Mucosa of descending colon (tissue), 3 donors: ENCODE measurements around the gene SYTL2. TPM values are rescaled to one million over a fixed set of nuclear protein-coding genes. Genes with fewer than 3 reads are reported as not detected.

ENCODE experiments used
- ATAC-seq: fragments of 200-7000 bp; cut with Tn5 transposase; one replicate; pipeline ENCODE4 v1.9.1; 2020; ENCODE audit warnings: mild to moderate bottlenecking, moderate library complexity
- DNase-seq, 3 donors: peaks; one replicate each; pipeline ENCODE4 v3.0.0-alpha.2; 2020
- H3K36me3 ChIP-seq: fragments of 200-600 bp; one replicate; pipeline ENCODE4 v1.8.0; 2021; ENCODE audit warnings: low read depth, mild to moderate bottlenecking
- H3K4me1 ChIP-seq: fragments of 200-600 bp; one replicate; pipeline ENCODE4 v1.8.0; 2021; ENCODE audit warnings: low read depth, mild to moderate bottlenecking
- H3K4me3 ChIP-seq: fragments of 200-600 bp; one replicate; pipeline ENCODE4 v1.8.0; 2021; ENCODE audit warnings: mild to moderate bottlenecking
- H3K9me3 ChIP-seq: fragments of 200-600 bp; one replicate; pipeline ENCODE4 v1.8.0; 2021; ENCODE audit warnings: mild to moderate bottlenecking
- CTCF ChIP-seq: fragments of 200-600 bp; IDR thresholded peaks from one replicate; pipeline ENCODE4 v1.8.0; 2022; ENCODE audit warnings: antibody characterized with exemption, mild to moderate bottlenecking
- intact Hi-C, 2 donors: fragments of 100-400 bp; cut with DNase I in 1 of 2; cut with micrococcal nuclease in 1 of 2; formaldehyde crosslinking; loops; one replicate each; pipeline versions ENCODE4 v1.11.0 to v1.11.1; 2022; cut with DNase I, micrococcal nuclease
- total RNA-seq, 3 donors: library from RNA; stranded (reverse); fragmentation: NEBNext Ultra II Directional in 2 of 3; extraction: Animal tissue kit (Norgen Biotek cat#: 25700) in 2 of 3; gene quantifications; one replicate each; pipeline versions ENCODE4 v1.2.1 to v1.2.4, GENCODE V29; 2021 to 2023
- donor health status: DM: no; HTN: no; CAD: no; lungs with moderate emphysema.
- donor health status: DM: no; HTN: no; CAD: no.
- donor health status: DM: no; HTN: yes; CAD: no.

Gene SYTL2
- total RNA-seq, 3 donors from 2014 or later = 150 to 502 (median 282) TPM

- Histone ChIP-seq H3K9me3 (no peaks in the 10 kb centered on the region), H3K36me3 (no peaks in the 10 kb centered on the region), H3K4me1 (peaks cover 29% of the 10 kb centered on the region), H3K4me3 (no peak overlapping the region)
- ATAC-seq (peak; percentile 74), DNase-seq (peak in 1 of 3 donors; percentile 40)
- intact Hi-C loops = no loop called here
- no peak for TF ChIP-seq CTCF
Observed at GRCh38 chr11:85745626-85746025, 65.3 kb downstream of the SYTL2 start.

GRCh38 chr11:85742873-85743275 lies 68.1 kb downstream of the SYTL2 start:
- TF ChIP-seq CTCF = no peak
- intact Hi-C loops = no loop called here
- ATAC-seq (peak; percentile 90), DNase-seq (peak in 1 of 3 donors; percentile 39)
- Histone ChIP-seq H3K4me3 (no peak overlapping the region), H3K4me1 (peaks cover 29% of the 10 kb centered on the region), H3K36me3 (no peaks in the 10 kb centered on the region), H3K9me3 (no peaks in the 10 kb centered on the region)

- intact Hi-C loops = no loop called here
- ATAC-seq (no peak), DNase-seq (no peak)
- no peaks in the 10 kb centered on the region for H3K9me3 ChIP-seq
- TF ChIP-seq CTCF = no peak
- peaks cover 29% of the 10 kb centered on the region for H3K4me1 ChIP-seq
- H3K36me3 ChIP-seq = no peaks in the 10 kb centered on the region
- H3K4me3 ChIP-seq = no peak overlapping the region
Observed at GRCh38 chr11:85742348-85742747, 68.6 kb downstream of the SYTL2 start.

- no peaks in the 10 kb centered on the region for H3K9me3 ChIP-seq
- ATAC-seq (no peak), DNase-seq (no peak)
- no peaks in the 10 kb centered on the region for H3K36me3 ChIP-seq
- peaks cover 24% of the 10 kb centered on the region for H3K4me1 ChIP-seq
- H3K4me3 ChIP-seq = no peak overlapping the region
- no peak for TF ChIP-seq CTCF
- intact Hi-C loops = no loop called here
Observed at GRCh38 chr11:85740481-85741400, 70.2 kb downstream of the SYTL2 start.

GRCh38 chr11:85737738-85738137 lies 73.2 kb downstream of the SYTL2 start:
- Histone ChIP-seq H3K36me3 (no peaks in the 10 kb centered on the region), H3K4me3 (no peak overlapping the region), H3K9me3 (no peaks in the 10 kb centered on the region), H3K4me1 (peaks cover 7% of the 10 kb centered on the region)
- intact Hi-C loops = no loop called here
- TF ChIP-seq CTCF = no peak
- DNase-seq (no peak), ATAC-seq (peak; percentile 65)
